HG02885 (cell line): ENCODE measurements around the gene TMEM150C.

Source experiments
- ATAC-seq: cut with Tn5 transposase; IDR thresholded peaks from one replicate; pipeline ENCODE4 v1.9.1; 2021; ENCODE audit warnings: mild to moderate bottlenecking; ENCODE audit not compliant: unreplicated experiment, poor library complexity

The TMEM150C gene

GRCh38 chr4:82561786-82562563, at the start of gene TMEM150C:
Gene TMEM150C, minus strand, starts transcription at chr4:82561988. Its CDS starts 57,331 bp downstream, at chr4:82504657.
- ATAC-seq: no peak

GRCh38 chr4:82611527-82611926, 49.7 kb upstream of the TMEM150C start:
- ATAC-seq: no peak

- ATAC-seq: no peak
These were observed 48.3 kb upstream of the TMEM150C start for GRCh38 chr4:82610041-82610440.

- no peak for ATAC-seq
These were observed 44.8 kb upstream of the TMEM150C start for GRCh38 chr4:82606622-82607021.

GRCh38 chr4:82604522-82604921, 42.7 kb upstream of the TMEM150C start:
- no peak for ATAC-seq

- no peak for ATAC-seq
These were observed 39.6 kb upstream of the TMEM150C start for GRCh38 chr4:82601242-82602015.

GRCh38 chr4:82599336-82599735, 37.5 kb upstream of the TMEM150C start:
- ATAC-seq: no peak

- ATAC-seq: no peak
These were observed 32.7 kb upstream of the TMEM150C start for GRCh38 chr4:82594456-82594855.

- no peak for ATAC-seq
These were observed 31.6 kb upstream of the TMEM150C start for GRCh38 chr4:82593411-82593810.

GRCh38 chr4:82592639-82593038, 30.9 kb upstream of the TMEM150C start:
- no peak for ATAC-seq

- no peak for ATAC-seq
These were observed 29.8 kb upstream of the TMEM150C start for GRCh38 chr4:82591592-82591991.

GRCh38 chr4:82589756-82590155, 28.0 kb upstream of the TMEM150C start:
- ATAC-seq: no peak

GRCh38 chr4:82588771-82589270, 27.0 kb upstream of the TMEM150C start:
- no peak for ATAC-seq

- ATAC-seq: no peak
These were observed 26.2 kb upstream of the TMEM150C start for GRCh38 chr4:82587826-82588540.

GRCh38 chr4:82585690-82586435, 24.1 kb upstream of the TMEM150C start:
- ATAC-seq: no peak

GRCh38 chr4:82584931-82585330, 23.1 kb upstream of the TMEM150C start:
- no peak for ATAC-seq

GRCh38 chr4:82583897-82584587, 22.3 kb upstream of the TMEM150C start:
- ATAC-seq: no peak

- no peak for ATAC-seq
These were observed 18.1 kb upstream of the TMEM150C start for GRCh38 chr4:82579932-82580331.

- no peak for ATAC-seq
These were observed 17.1 kb upstream of the TMEM150C start for GRCh38 chr4:82578935-82579334.
